ENCODE results near the gene C1QTNF6.

The C1QTNF6 gene

GRCh38 chr22:37182101-37182948 is 5.7 kb downstream of the C1QTNF6 start:
- H3K9me3 ChIP-seq (ENCODE audit: insufficient read depth, low read depth, low read length) = no peaks in the 10 kb centered on the region
- H3K9ac ChIP-seq (ENCODE audit: low read depth, low read length, poor library complexity, severe bottlenecking) = no peak overlapping the region
- H3K4me1 ChIP-seq (ENCODE audit: insufficient read depth, low read length, poor library complexity, severe bottlenecking) = peaks cover 18% of the 10 kb centered on the region

GRCh38 chr22:37181681-37182080 is 6.4 kb downstream of the C1QTNF6 start:
- H3K9me3 ChIP-seq (ENCODE audit: insufficient read depth, low read depth, low read length) = no peaks in the 10 kb centered on the region
- H3K27me3 ChIP-seq (ENCODE audit: insufficient read depth, low read length, poor library complexity, severe bottlenecking) = no peaks in the 10 kb centered on the region
- H4K20me1 ChIP-seq (ENCODE audit: insufficient read depth, low read length, poor library complexity, severe bottlenecking) = no peaks in the 10 kb centered on the region
- no peak overlapping the region for H3K9ac ChIP-seq (ENCODE audit: low read depth, low read length, poor library complexity, severe bottlenecking)
- H3K79me2 ChIP-seq (ENCODE audit: insufficient read depth, low read length) = no peaks in the 10 kb centered on the region
- peaks cover 11% of the 10 kb centered on the region for H3K4me1 ChIP-seq (ENCODE audit: insufficient read depth, low read length, poor library complexity, severe bottlenecking)
- no peak for TF ChIP-seq CTCF (conservative IDR thresholded peaks at IDR 0.05; ENCODE audit: low read length)
- no peak for TF ChIP-seq EZH2phosphoT487 (IDR thresholded peaks at IDR 0.05; ENCODE audit: borderline replicate concordance)
- H3K9me2 ChIP-seq (replicated peaks; ENCODE audit: low read depth, low read length) = no peaks in the 10 kb centered on the region
- H3K4me2 ChIP-seq (ENCODE audit: low read depth, low read length, poor library complexity, severe bottlenecking) = no peak overlapping the region
- H3K36me3 ChIP-seq (ENCODE audit: insufficient read depth, low read length) = no peaks in the 10 kb centered on the region
- H2AFZ ChIP-seq (ENCODE audit: low read length) = no peak overlapping the region
- H3K4me3 ChIP-seq (ENCODE audit: low read length, poor library complexity, severe bottlenecking) = no peak overlapping the region
- H3F3A ChIP-seq (ENCODE audit: low read depth) = 0 out of 2 replicates have a peak, but pooled peaks cover 3% of the 10 kb centered on the region

More at GRCh38 chr22:37182101-37182948, 5.7 kb downstream of the C1QTNF6 start:
- H3K4me2 ChIP-seq (ENCODE audit: low read depth, low read length, poor library complexity, severe bottlenecking) = no peak overlapping the region
- H3F3A ChIP-seq (ENCODE audit: low read depth) = 0 out of 2 replicates have a peak, but pooled peaks cover 6% of the 10 kb centered on the region
- H2AFZ ChIP-seq (ENCODE audit: low read length) = no peak overlapping the region
- H3K27me3 ChIP-seq (ENCODE audit: insufficient read depth, low read length, poor library complexity, severe bottlenecking) = no peaks in the 10 kb centered on the region
- no peaks in the 10 kb centered on the region for H4K20me1 ChIP-seq (ENCODE audit: insufficient read depth, low read length, poor library complexity, severe bottlenecking)
- H3K4me3 ChIP-seq (ENCODE audit: low read length, poor library complexity, severe bottlenecking) = no peak overlapping the region
- no peaks in the 10 kb centered on the region for H3K79me2 ChIP-seq (ENCODE audit: insufficient read depth, low read length)
- TF ChIP-seq EZH2phosphoT487 (IDR thresholded peaks at IDR 0.05; ENCODE audit: borderline replicate concordance) = no peak
- no peak for TF ChIP-seq CTCF (conservative IDR thresholded peaks at IDR 0.05; ENCODE audit: low read length)
- H3K36me3 ChIP-seq (ENCODE audit: insufficient read depth, low read length) = no peaks in the 10 kb centered on the region
- no peaks in the 10 kb centered on the region for H3K9me2 ChIP-seq (replicated peaks; ENCODE audit: low read depth, low read length)

- H3K27me3 ChIP-seq (ENCODE audit: insufficient read depth, low read length, poor library complexity, severe bottlenecking) = no peaks in the 10 kb centered on the region
- H3K79me2 ChIP-seq (ENCODE audit: insufficient read depth, low read length) = no peaks in the 10 kb centered on the region
- H3K9ac ChIP-seq (ENCODE audit: low read depth, low read length, poor library complexity, severe bottlenecking) = no peak overlapping the region
- no peak overlapping the region for H3K4me2 ChIP-seq (ENCODE audit: low read depth, low read length, poor library complexity, severe bottlenecking)
- H3K9me2 ChIP-seq (replicated peaks; ENCODE audit: low read depth, low read length) = no peaks in the 10 kb centered on the region
- no peak overlapping the region for H2AFZ ChIP-seq (ENCODE audit: low read length)
- no peak overlapping the region for H3K4me3 ChIP-seq (ENCODE audit: low read length, poor library complexity, severe bottlenecking)
- no peaks in the 10 kb centered on the region for H3K9me3 ChIP-seq (ENCODE audit: insufficient read depth, low read depth, low read length)
- TF ChIP-seq EZH2phosphoT487 (IDR thresholded peaks at IDR 0.05; ENCODE audit: borderline replicate concordance) (no peak), CTCF (conservative IDR thresholded peaks at IDR 0.05; ENCODE audit: low read length) (no peak)
- no peaks in the 10 kb centered on the region for H3F3A ChIP-seq (ENCODE audit: low read depth)
- H3K4me1 ChIP-seq (ENCODE audit: insufficient read depth, low read length, poor library complexity, severe bottlenecking) = peaks cover 9% of the 10 kb centered on the region
- H4K20me1 ChIP-seq (ENCODE audit: insufficient read depth, low read length, poor library complexity, severe bottlenecking) = no peaks in the 10 kb centered on the region
- no peaks in the 10 kb centered on the region for H3K36me3 ChIP-seq (ENCODE audit: insufficient read depth, low read length)
Measured at GRCh38 chr22:37180531-37181231, 7.4 kb downstream of the C1QTNF6 start.

Data from Loucy (cell line).